Measurements from ENCODE around the gene GALNT12. TPM values are rescaled to one million over a fixed set of nuclear protein-coding genes. Genes with fewer than 3 reads are reported as not detected.

The GALNT12 gene
- total RNA-seq, 1 experiment from 2014 or later, result 31.2 TPM

- peaks cover 21 to 52% of the 10 kb centered on the region in 2 experiments for H3K4me1 ChIP-seq (ENCODE audit: control insufficient read depth in 1 of 2, insufficient read depth in 2 of 2, low read length in 2 of 2)
- DNase-seq (ENCODE audit: low read depth, low spot score) (no peak), ATAC-seq (no peak)
- peaks cover 7 to 53% of the 10 kb centered on the region in 2 experiments; a peak in 3 of 4 replicates for H3K36me3 ChIP-seq (ENCODE audit: control insufficient read depth in 1 of 2, insufficient read depth in 2 of 2, low read length in 2 of 2)
- H3K79me2 ChIP-seq (ENCODE audit: insufficient read depth, low read length), result peaks cover 37% of the 10 kb centered on the region
- intact Hi-C loops (cut with micrococcal nuclease), result no loop called here
- no peak overlapping the region for H3K9ac ChIP-seq (ENCODE audit: low read length)
- no peaks in the 10 kb centered on the region for H3K9me3 ChIP-seq (ENCODE audit: control insufficient read depth in 1 of 2, insufficient read depth in 1 of 2, low read depth in 1 of 2, low read length in 2 of 2)
- ChIA-PET CTCF (interaction anchor here (1.2 kb wide), 1 partner anchor 11 kb away, joined by 3 read pairs; no protein-coding TSS in a partner anchor), RAD21 (ENCODE audit: low non-redundant PET in 1 of 2, low total read pairs in 2 of 2, uncharacterized antibody in 2 of 2, unreplicated experiment in 2 of 2) (no interaction called here), POLR2A (no interaction called here)
- peaks cover 10% of the 10 kb centered on the region; the same call in 1 of the 2 replicates for H4K20me1 ChIP-seq (ENCODE audit: insufficient read depth)
- TF ChIP-seq ELF1 (IDR thresholded peaks at IDR 0.05; ENCODE audit: borderline replicate concordance, low read depth), result no peak
- no peak for TF ChIP-seq ZNF274 (IDR thresholded peaks at IDR 0.05; ENCODE audit: low read depth, low read length)
- TF ChIP-seq ZBTB33 (IDR thresholded peaks at IDR 0.05; ENCODE audit: extremely low read depth, insufficient replicate concordance, low read length), result no peak
- no peak for TF ChIP-seq JUND (IDR thresholded peaks at IDR 0.05)
- peak in 1 of 3 experiments; percentile 0; a peak in 1 of 6 replicates for TF ChIP-seq CTCF (IDR thresholded peaks at IDR 0.05 in 2 of 3, conservative IDR thresholded peaks at IDR 0.05 in 1 of 3; ENCODE audit: borderline replicate concordance in 1 of 3, insufficient read depth in 1 of 3, low read depth in 2 of 3, low read length in 2 of 3)
- no peak for TF ChIP-seq MAX (IDR thresholded peaks at IDR 0.05)
- TF ChIP-seq POLR2A (IDR thresholded peaks at IDR 0.05; ENCODE audit: borderline replicate concordance, extremely low read depth, insufficient read depth, insufficient read length), result no peak
- TF ChIP-seq EGR1 (IDR thresholded peaks at IDR 0.05; ENCODE audit: low read depth), result no peak
- H3K4me2 ChIP-seq (ENCODE audit: low read length), result no peak overlapping the region
- BruUV-seq (replicated peaks), result no TSS peak
- H3K4me3 ChIP-seq (replicated peaks in 1 of 2; ENCODE audit: low read depth in 1 of 2, low read length in 2 of 2), result no peak overlapping the region
- H3K27ac ChIP-seq (ENCODE audit: low read depth, low read length), result no peak overlapping the region
- no peak overlapping the region for H2AFZ ChIP-seq (ENCODE audit: low read depth, low read length, poor library complexity, severe bottlenecking)
- no peaks in the 10 kb centered on the region for H3K9me2 ChIP-seq (ENCODE audit: insufficient read depth)
- no peaks in the 10 kb centered on the region for H3K27me3 ChIP-seq (ENCODE audit: insufficient read depth, low read length)
These were observed 20.5 kb upstream of the GALNT12 start for GRCh38 chr9:98786750-98787510.
